ENCODE measurements around the gene OR2T1.

- TF ChIP-seq CTCF (conservative IDR thresholded peaks at IDR 0.05; ENCODE audit: low read length) (no peak), EZH2phosphoT487 (IDR thresholded peaks at IDR 0.05; ENCODE audit: borderline replicate concordance, low read depth, low read length) (no peak)
Measured at GRCh38 chr1:248388426-248388825, 14.4 kb upstream of the OR2T1 start.
